ENCODE data around the gene PNKD.

Gene PNKD

GRCh38 chr2:218260742-218261422, 9.4 kb upstream of the PNKD start, which contains the start of gene GPBAR1:
Gene GPBAR1 (plus strand): TSS chr2:218261015. CDS start chr2:218262725, 1,710 bp downstream.
- intact Hi-C loops (cut with DNase I; ENCODE audit: low total_unique reads) = loop anchor here (10.0 kb wide), 1 partner anchor 46 kb away; the partner anchor contains the start of gene ARPC2
- no peaks in the 10 kb centered on the region for H3K9me3 ChIP-seq
- H3K27ac ChIP-seq = peak within 1 kb of the TSS; percentile 52 to 62
- no peak for TF ChIP-seq CTCF (IDR thresholded peaks at IDR 0.05)
- no peaks in the 10 kb centered on the region for H3K27me3 ChIP-seq
- DNase-seq = peak; percentile 63 to 81
- peaks cover 0 to 47% (median 30%) of the 10 kb centered on the region in 4 donors for H3K4me1 ChIP-seq
- H3K36me3 ChIP-seq = peaks cover 15 to 50% (median 40%) of the 10 kb centered on the region in 3 donors
- no peak within 1 kb of the TSS for H3K4me3 ChIP-seq

- no peak for TF ChIP-seq CTCF (IDR thresholded peaks at IDR 0.05)
- Histone ChIP-seq H3K27me3 (no peaks in the 10 kb centered on the region), H3K36me3 (peaks cover 22 to 50% (median 40%) of the 10 kb centered on the region in 3 donors), H3K4me1 (peaks cover 0 to 47% (median 30%) of the 10 kb centered on the region in 4 donors), H3K27ac (peak overlapping the region; percentile 44 to 52), H3K9me3 (no peaks in the 10 kb centered on the region), H3K4me3 (no peak overlapping the region)
- intact Hi-C loops (cut with DNase I; ENCODE audit: low total_unique reads) = loop anchor here (10.0 kb wide), 1 partner anchor 47 kb away; the partner anchor contains the start of gene ARPC2
- DNase-seq = peak in 1 of 2 donors; percentile 60
Measured at GRCh38 chr2:218261423-218262236, 8.7 kb upstream of the PNKD start.

- Histone ChIP-seq H3K36me3 (peaks cover 28 to 52% (median 43%) of the 10 kb centered on the region in 3 donors), H3K9me3 (no peaks in the 10 kb centered on the region), H3K27me3 (no peaks in the 10 kb centered on the region), H3K4me3 (no peak overlapping the region), H3K4me1 (peaks cover 0 to 47% (median 30%) of the 10 kb centered on the region in 4 donors), H3K27ac (peak overlapping the region; percentile 44 to 52)
- intact Hi-C loops (cut with DNase I; ENCODE audit: low total_unique reads) = loop anchor here (10.0 kb wide), 1 partner anchor 47 kb away; the partner anchor contains the start of gene ARPC2
- TF ChIP-seq CTCF (IDR thresholded peaks at IDR 0.05) = no peak
- no peak for DNase-seq
Measured at GRCh38 chr2:218262237-218262600, 8.1 kb upstream of the PNKD start.

GRCh38 chr2:218262631-218263586, 7.4 kb upstream of the PNKD start:
- TF ChIP-seq CTCF (IDR thresholded peaks at IDR 0.05) = no peak
- intact Hi-C loops (cut with DNase I; ENCODE audit: low total_unique reads) = loop anchor here (10.0 kb wide), 1 partner anchor 48 kb away; the partner anchor contains the start of gene ARPC2

More at GRCh38 chr2:218262631-218263586, 7.4 kb upstream of the PNKD start:
- DNase-seq = peak in 1 of 2 donors; percentile 70
- no peaks in the 10 kb centered on the region for H3K9me3 ChIP-seq
- H3K4me3 ChIP-seq = no peak overlapping the region
- H3K4me1 ChIP-seq = peaks cover 0 to 47% (median 32%) of the 10 kb centered on the region in 4 donors
- peaks cover 30 to 58% (median 48%) of the 10 kb centered on the region in 3 donors for H3K36me3 ChIP-seq
- H3K27me3 ChIP-seq = no peaks in the 10 kb centered on the region
- peak overlapping the region; percentile 44 to 52 for H3K27ac ChIP-seq

All from tibial artery (tissue), 4 donors.